Measurements from ENCODE around the gene NPR2.
A peak's percentile ranks its signal among the peaks of the same experiment; 100 is the strongest.

The NPR2 gene

DNA sequence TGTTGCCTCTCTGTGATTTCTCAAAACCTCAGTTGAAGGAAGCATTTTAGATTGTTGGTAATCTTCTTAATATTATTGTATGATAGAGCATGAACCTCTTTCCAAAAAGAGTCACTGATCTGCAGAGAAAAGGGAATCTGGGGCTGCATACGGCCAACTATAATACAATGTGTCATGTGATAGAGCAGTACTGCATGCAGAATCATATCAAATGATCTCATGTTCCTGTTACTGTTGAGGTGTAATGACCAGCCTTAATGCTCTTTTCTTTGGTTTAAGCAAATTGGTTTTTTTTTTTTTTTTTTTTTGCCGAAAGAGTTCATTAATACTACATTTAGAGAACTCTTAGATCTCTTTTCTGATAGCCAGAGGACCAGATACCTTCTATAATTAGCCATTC is 24.4 kb upstream of the NPR2 start:
- no peak for DNase-seq

DNA sequence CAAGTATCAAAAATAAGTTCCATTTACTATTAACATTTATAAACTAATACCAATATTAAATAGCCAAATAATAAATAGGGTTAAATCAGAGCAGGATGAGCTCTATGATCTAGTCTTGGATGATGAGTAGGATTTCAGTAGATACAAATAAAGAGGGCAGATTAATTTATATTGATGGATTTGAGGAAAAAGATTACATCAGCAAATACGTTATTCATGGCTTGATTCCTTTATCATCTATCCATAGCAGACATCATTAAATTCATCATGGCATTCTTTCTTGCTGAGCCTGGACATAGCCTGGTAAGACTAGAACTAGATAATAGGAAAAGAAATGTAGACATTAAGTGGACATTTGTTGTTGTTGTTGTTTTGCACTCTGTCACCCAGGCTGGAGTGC is 23.9 kb upstream of the NPR2 start:
- DNase-seq = no peak

GRCh38 chr9:35769763-35770162 is 21.6 kb upstream of the NPR2 start:
- no peak for DNase-seq

DNA sequence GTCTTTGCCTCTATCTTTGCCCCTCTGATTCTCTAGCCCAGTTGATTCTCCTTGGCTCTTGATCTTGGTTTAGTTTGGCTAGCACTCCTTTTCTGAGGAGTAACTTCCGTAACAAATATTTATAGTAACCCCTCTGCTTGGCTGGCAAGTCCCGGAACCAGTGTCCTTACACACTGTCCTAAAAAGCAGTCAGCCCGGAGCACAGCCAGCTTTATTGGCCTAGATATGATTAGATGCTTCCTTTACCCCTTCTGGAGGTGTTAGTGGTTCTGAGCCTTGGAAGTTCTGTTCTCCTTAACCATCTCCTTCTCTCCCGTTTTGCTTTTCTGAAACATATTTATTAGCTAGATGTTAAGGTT is 20.3 kb upstream of the NPR2 start:
- DNase-seq = no peak

DNA sequence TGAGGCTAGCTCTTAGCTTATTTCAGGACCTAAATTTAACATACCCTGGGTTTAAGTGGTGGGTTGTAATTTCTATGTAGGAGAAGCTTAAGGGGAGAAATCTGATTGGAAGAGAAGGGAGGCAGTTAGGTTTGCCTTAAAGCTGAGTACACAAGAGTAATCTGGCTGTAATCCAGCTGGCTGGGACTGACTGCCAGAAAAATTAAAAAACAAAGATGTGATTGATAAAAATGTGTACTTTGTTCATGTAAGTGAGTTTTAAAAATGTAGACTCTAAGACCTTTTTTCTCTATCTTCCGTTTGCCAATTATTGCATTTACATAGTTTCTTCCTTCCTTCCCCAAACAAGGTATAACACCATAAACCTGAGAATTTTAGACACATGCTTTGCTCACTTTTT is 19.9 kb upstream of the NPR2 start:
- DNase-seq = no peak

- no peak for DNase-seq
Measured at GRCh38 chr9:35771943-35772342, 19.4 kb upstream of the NPR2 start.

DNA sequence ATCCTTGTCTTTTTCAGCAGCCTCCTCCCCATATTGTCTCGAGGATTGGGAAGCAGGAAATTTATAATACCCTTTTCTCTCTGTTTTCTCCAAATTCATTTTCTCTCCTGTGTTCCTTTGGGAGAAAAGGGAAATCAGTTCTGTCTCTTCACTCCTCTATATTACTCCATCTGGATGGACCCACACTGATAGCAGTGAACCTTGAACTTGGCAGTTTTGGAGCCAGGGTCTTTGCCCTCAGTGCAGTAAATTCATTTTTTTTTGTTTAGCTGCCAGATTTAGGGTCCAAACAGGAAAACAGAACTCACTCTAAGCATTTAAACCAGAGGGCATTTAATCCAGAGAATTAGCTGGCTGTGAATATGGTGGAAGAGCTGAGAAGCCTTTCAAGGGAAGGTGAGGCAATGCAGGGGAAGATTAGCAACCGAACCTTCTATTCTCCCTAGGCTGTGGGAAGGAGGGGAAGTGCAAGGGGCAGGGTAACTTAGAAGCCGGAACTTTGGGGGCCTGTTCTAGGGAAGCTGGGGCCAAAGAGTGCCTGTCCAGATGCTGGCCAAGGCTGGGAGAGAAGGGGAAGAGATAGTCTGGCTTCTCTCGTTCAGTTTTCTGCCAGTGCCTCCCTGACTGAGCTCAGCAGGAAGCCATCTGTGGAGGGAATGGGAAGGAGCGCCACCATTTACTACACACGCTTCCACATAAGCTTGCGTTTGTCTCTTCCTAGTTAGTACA is 16.3 kb upstream of the NPR2 start:
- DNase-seq = no peak

DNA sequence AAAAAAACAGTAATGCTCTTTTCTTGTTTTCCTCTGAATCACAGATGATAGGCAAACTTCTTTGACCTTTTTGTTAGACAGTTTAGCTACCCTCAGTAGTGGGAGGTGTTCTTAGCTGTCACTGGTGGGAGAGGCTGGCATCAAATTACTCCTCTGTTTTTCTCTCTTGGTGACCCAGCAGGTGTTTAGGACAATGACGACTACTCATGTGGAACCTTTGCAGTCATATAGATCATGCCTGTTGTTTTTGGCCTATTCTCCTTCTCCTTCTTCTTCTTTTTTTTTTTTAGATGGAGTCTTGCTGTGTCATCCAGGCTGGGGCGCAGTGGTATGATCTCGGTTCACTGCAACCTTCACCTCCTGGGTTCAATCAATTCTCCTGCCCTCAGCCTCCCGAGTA is 15.4 kb upstream of the NPR2 start:
- no peak for DNase-seq

DNA sequence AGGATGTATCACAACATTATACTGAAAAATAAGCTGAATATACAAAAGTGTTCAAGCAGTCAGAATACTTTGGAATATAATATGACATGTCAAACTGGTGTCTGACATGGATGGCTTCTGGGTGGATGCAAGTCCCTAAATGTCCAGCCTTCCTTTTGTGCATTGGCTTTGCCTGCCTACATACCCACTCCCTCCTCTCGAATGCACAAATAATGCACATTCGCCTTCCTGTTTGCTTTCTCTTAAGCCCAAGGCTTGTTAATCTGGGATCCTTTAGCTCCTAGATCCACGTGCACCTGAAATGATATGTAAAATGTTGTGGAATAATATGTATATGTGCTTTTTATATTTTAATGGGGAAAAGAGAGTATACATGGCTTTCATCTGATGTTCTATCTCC is 12.9 kb upstream of the NPR2 start:
- no peak for DNase-seq

- no peak for DNase-seq
Measured at GRCh38 chr9:35781066-35781465, 10.3 kb upstream of the NPR2 start.

DNA sequence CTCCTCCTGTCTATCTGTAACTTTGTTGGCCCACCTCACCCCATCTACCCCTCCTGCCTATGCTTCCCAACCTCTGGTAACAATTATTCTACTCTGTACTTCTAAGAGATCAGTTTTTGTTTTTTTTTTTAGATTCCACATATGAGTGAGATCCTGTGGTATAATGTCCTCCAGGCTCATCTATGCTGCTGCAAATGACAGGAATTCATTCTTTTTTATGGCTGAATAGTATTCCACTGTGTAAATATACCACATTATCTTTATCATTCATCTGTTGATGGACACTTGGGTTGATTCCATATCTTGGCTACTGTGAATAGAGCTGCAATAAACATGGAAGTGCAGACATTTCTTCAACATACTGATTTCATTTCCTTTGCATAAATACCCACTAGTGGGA is 8.0 kb upstream of the NPR2 start:
- DNase-seq = no peak

- DNase-seq = no peak
Measured at GRCh38 chr9:35789541-35789940, 1.9 kb upstream of the NPR2 start.

GRCh38 chr9:35790025-35790384 is 1.4 kb upstream of the NPR2 start:
- no peak for DNase-seq

GRCh38 chr9:35790385-35791296 is 750 bp upstream of the NPR2 start:
- DNase-seq = peak; percentile 54

DNA sequence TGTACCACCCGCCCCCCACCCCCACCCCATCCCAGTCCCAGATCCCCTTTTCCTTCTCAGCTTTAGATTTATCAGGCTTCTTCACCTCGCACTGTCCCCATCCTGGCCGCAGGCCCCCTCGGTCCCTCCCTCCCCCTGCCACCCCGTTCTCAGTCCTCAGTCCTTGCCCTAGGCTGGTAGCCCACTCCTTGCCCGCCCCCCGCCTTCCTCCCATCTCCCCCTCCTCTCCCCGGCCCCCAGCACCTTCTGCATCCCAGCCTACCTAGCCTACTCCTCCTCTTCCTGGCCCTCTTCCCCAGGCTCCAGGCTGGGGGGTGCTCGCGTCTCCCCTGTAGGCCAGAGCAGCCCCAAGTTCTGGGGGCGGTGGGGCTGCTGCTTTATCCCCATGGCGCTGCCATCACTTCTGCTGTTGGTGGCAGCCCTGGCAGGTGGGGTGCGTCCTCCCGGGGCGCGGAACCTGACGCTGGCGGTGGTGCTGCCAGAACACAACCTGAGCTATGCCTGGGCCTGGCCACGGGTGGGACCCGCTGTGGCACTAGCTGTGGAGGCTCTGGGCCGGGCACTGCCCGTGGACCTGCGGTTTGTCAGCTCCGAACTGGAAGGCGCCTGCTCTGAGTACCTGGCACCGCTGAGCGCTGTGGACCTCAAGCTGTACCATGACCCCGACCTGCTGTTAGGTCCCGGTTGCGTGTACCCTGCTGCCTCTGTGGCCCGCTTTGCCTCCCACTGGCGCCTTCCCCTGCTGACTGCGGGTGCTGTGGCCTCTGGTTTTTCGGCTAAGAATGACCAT is 828 bp downstream of the NPR2 start:
- DNase-seq = no peak

GRCh38 chr9:35792826-35793225 is 1.4 kb downstream of the NPR2 start:
- no peak for DNase-seq

DNA sequence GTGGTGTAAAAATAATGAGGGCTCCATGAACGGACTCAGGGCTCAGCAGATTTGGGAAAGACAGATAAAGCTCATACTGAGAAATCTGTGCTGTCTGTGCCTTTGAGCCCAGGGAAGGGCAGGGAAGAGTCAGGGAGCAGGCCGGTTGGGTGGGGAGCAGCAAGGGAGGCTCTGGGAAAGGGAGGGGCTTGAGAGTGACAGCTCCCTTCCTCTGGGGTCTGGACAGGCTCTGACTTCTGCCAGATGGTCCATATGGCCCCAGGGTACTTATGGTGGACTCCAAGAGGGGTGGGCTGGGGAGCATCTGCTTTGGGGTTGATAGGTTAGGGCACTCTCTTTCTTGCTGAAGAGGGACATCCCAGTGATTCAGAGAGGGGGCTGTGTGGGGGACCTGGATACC is 2.1 kb downstream of the NPR2 start:
- no peak for DNase-seq

DNA sequence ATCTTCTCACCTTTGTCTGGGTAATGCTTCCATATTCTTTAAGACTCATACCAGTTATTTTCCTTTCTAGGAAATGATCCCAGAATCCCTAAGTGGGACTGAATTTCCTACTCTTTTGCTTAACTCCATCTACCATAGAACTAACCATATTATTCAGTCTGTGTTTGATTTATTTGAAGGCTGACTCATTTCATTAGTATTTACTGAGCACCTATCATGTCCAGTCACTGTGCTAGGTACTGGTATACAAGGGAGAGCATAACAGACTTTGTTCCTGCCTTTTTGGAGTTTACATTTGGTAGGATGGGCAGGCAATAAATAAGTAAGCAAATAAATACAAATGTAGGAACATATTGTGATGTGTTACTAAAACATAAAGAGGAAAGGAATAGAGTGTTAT is 4.3 kb downstream of the NPR2 start:
- no peak for DNase-seq

GRCh38 chr9:35797311-35798109 is 6.1 kb downstream of the NPR2 start:
- no peak for DNase-seq

DNA sequence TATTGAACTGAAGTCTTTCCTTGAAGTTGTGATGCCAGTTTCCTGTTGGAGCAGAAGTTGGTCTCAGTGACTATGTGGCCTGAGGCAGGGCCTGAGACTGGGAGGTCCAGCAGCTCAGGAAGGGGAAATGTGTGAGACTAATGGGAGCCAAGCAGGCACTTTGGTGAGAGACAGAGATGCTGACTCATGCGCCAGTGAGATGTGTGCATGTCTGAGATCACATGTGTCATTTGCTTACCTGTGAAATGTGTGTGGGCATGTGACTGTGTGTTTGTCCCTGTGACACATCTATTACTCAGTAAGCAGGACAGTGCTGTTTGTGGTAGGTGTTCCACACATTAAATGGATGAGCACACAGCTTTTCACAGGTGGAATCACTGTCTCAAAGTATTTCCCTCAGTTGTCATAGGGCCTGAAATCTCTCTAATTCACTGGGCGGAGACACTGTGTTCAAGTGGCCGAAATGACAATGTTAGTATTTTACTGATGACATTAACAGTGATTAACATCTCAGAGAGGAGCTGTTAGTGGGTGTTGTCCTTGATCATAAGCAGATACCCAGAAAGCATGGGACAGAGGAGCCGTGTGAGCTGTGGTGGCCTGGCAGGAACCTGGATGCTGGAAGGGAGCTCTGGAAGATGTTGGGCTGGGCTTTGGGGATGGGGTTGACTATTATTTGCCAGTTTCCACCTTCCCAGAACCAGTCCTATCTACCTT is 7.4 kb downstream of the NPR2 start:
- DNase-seq = no peak

DNA sequence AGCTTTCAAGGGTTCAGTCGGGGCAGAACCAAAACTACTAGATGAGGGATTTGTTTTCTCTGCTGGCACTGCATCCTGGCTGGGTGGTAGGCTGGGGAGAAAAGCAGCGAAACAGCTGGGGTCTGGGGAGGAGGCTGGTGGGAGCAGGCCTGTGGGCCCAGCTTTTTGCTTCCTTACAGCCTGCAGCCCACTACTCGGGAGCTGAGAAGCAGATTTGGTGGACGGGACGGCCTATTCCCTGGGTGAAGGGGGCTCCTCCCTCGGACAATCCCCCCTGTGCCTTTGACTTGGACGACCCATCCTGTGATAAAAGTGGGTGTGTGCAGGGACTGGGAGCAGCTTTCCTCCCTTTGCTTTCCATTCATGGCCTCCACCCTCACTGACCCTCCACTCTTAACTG is 9.1 kb downstream of the NPR2 start:
- no peak for DNase-seq

Data from effector CD4-positive, alpha-beta T cell (primary cell).